K562 (cell line): ENCODE data around the gene INPP5K. TPM values are rescaled to one million over a fixed set of nuclear protein-coding genes. Genes with fewer than 3 reads are reported as not detected.

Experiments
- CC2D1A ChIP-seq: fragments of 450-650 bp; IDR thresholded peaks from 2 replicates; pipeline ENCODE4 v1.6.1; 2017; ENCODE audit warnings: mild to moderate bottlenecking
- CHD2 ChIP-seq: IDR thresholded peaks from 2 replicates; pipeline ENCODE4 v1.6.1; 2011; ENCODE audit warnings: low read depth, low read length
- GABPB1 ChIP-seq: sonication (generic); formaldehyde crosslinking; IDR thresholded peaks from 2 replicates; pipeline ENCODE4 v1.8.0; 2022; ENCODE audit warnings: mild to moderate bottlenecking, missing genetic modification reagents
- HCFC1 ChIP-seq: IDR thresholded peaks from 2 replicates; pipeline ENCODE4 v1.6.1; 2012; ENCODE audit warnings: low read depth, low read length, improper control_type of control experiment
- HOMEZ ChIP-seq: fragments of 250-450 bp; sonication (Bioruptor Pico); IDR thresholded peaks from 2 replicates; pipeline ENCODE4 v1.4.0; 2020; ENCODE audit warnings: mild to moderate bottlenecking, moderate library complexity
- KAT8 ChIP-seq: fragments of 450-650 bp; IDR thresholded peaks from 2 replicates; pipeline ENCODE4 v1.6.1; 2016; ENCODE audit warnings: low read depth, mild to moderate bottlenecking
- KLF13 ChIP-seq: fragments of 450-650 bp; IDR thresholded peaks from 2 replicates; pipeline ENCODE4 v1.6.1; 2016; ENCODE audit warnings: missing genetic modification characterization, low read depth, mild to moderate bottlenecking, missing compliant biosample characterization, moderate library complexity, borderline replicate concordance
- MAZ ChIP-seq, 2 experiments: fragments of 450-650 bp in 1 of 2; sonication (generic) in 1 of 2; formaldehyde crosslinking; IDR thresholded peaks in 1 of 2; conservative IDR thresholded peaks in 1 of 2; 2 replicates each; pipeline versions ENCODE4 v1.4.0 to v1.5.0; 2020; ENCODE audit warnings: mild to moderate bottlenecking in 1 of 2, missing genetic modification reagents in 1 of 2
- MEIS2 ChIP-seq: fragments of 450-650 bp; IDR thresholded peaks from 2 replicates; pipeline ENCODE4 v1.6.1; 2014; ENCODE audit warnings: mild to moderate bottlenecking; ENCODE audit not compliant: partially characterized antibody
- NR2F6 ChIP-seq: fragments of 450-650 bp; formaldehyde crosslinking; IDR thresholded peaks from 2 replicates; pipeline ENCODE4 v1.4.0; 2020; ENCODE audit warnings: mild to moderate bottlenecking
- PRPF4 ChIP-seq: fragments of 200-400 bp; formaldehyde crosslinking; IDR thresholded peaks from one replicate; pipeline ENCODE4 v1.6.1; 2017; ENCODE audit warnings: low read length, low read depth, mild to moderate bottlenecking; ENCODE audit not compliant: insufficient read depth, poor library complexity, severe bottlenecking
- SMAD1 ChIP-seq: fragments of 150-350 bp; IDR thresholded peaks from 2 replicates; pipeline ENCODE4 v1.6.1; 2014; ENCODE audit warnings: low read length, low read depth; ENCODE audit not compliant: partially characterized antibody
- SMARCA4 ChIP-seq: fragments of 450-650 bp; IDR thresholded peaks from 2 replicates; pipeline ENCODE4 v1.6.1; 2016
- TCF3 ChIP-seq: sonication (generic); formaldehyde crosslinking; IDR thresholded peaks from 2 replicates; pipeline ENCODE4 v1.4.0; 2020; ENCODE audit warnings: mild to moderate bottlenecking, missing genetic modification reagents
- TCFL5 ChIP-seq: fragments of 250-450 bp; sonication (Bioruptor Pico); conservative IDR thresholded peaks from 2 replicates; pipeline ENCODE4 v1.6.1; 2021; ENCODE audit warnings: mild to moderate bottlenecking, moderate library complexity, matching md5 sums
- WHSC1 ChIP-seq: IDR thresholded peaks from one replicate; pipeline ENCODE4 v1.6.1; 2012; ENCODE audit warnings: low read length, control low read depth, inconsistent platforms
- ZNF184 ChIP-seq: sonication (generic); formaldehyde crosslinking; IDR thresholded peaks from 2 replicates; pipeline ENCODE4 v1.5.0; 2020; ENCODE audit warnings: missing genetic modification reagents
- ZNF695 ChIP-seq: fragments of 450-650 bp; formaldehyde crosslinking; IDR thresholded peaks from 2 replicates; pipeline ENCODE4 v1.4.0; 2020; ENCODE audit warnings: mild to moderate bottlenecking, moderate library complexity
- polyA plus RNA-seq, 8 experiments: library from polyadenylated mRNA; depleted of rRNA in 4 of 8; stranded (reverse) in 5 of 8; unstranded in 3 of 8; fragments of >200 nt; fragmentation: Nextera tagmentation in 2 of 8; fragmentation: Illumina TruSeq in 1 of 8; extraction: Ambion mirVana in 2 of 8; extraction: Trizol in 1 of 8; gene quantifications; 2 replicates each; pipeline versions ENCODE4 v1.2.1 to v1.2.3, GENCODE V29; 2011 to 2014; ENCODE audit warnings: inconsistent platforms in 1 of 8, missing spikeins in 1 of 8
- total RNA-seq, 7 experiments: library from RNA; depleted of rRNA in 6 of 7; stranded (reverse); fragments of >200 nt in 6 of 7; fragmentation: Illumina TruSeq in 2 of 7; extraction: Trizol in 2 of 7; gene quantifications; 2 replicates each; pipeline versions ENCODE4 v1.2.1 to v1.2.3, GENCODE V29; 2011 to 2021; ENCODE audit warnings: low replicate concordance in 1 of 7
- TF ChIP-seq, protein P1 (sequence below), 2 experiments: IDR thresholded peaks; 2 replicates each; pipeline ENCODE4 v1.6.1; 2012; ENCODE audit warnings: improper control_type of control experiment in 2 of 2, low read depth in 2 of 2, low read length in 2 of 2, borderline replicate concordance in 1 of 2
- TF ChIP-seq, protein P2 (sequence below): fragments of 450-650 bp; IDR thresholded peaks from 2 replicates; pipeline ENCODE4 v1.6.1; 2017; ENCODE audit warnings: mild to moderate bottlenecking, moderate library complexity
- TF ChIP-seq, protein P3 (sequence below), 2 experiments: fragments of 450-650 bp in 1 of 2; IDR thresholded peaks; 2 replicates each; pipeline ENCODE4 v1.6.1; 2011 to 2017; ENCODE audit warnings: low read depth in 2 of 2, antibody characterized with exemption in 1 of 2, borderline replicate concordance in 1 of 2, low read length in 1 of 2, mild to moderate bottlenecking in 1 of 2, mixed read lengths in 1 of 2; ENCODE audit not compliant: control insufficient read depth in 1 of 2

The INPP5K gene
- total and polyA plus RNA-seq, 9 of the 15 experiments (the other 6 are each of a cell fraction or from before 2014, with no cell fraction given): 0.63 to 15.1 (median 10.1) TPM

DNA sequence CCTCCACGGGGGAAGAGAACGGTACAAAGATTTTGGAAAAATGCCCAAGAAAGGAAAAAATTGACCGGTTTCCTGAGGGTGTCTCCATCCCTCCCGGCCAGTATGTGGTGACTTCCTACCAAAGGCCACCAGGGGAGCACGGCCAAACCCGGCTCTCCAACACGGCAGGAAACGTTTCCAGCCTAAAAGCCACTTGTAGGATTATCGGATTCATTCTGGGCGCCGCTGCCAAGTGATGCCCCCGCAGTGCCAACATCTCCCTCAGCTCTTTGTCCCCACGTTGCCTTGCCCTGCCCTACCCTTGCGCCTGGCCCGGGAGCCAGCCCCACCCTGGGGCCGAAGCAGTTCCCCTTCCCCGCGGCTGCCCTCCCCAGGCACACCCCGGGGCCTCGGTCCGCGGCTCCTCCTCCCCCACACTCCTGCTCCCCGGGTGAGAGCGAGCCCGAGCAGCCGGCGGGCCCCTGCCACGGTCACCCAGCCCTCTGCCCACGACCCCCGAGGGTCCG, 61.1 kb downstream of the INPP5K start (continued):
- TF ChIP-seq MAZ (CRISPR knock-in tag; conservative IDR thresholded peaks at IDR 0.05 in 1 of 2, IDR thresholded peaks at IDR 0.05 in 1 of 2) (peak in 1 of 2 experiments; percentile 59; a peak in 2 of 4 replicates), NR2F6 (no peak), CHD2 (no peak), KAT8 (no peak), SMARCA4 (no peak), CC2D1A (no peak), MEIS2 (no peak), GABPB1 (CRISPR knock-in tag) (no peak), ZNF695 (CRISPR knock-in tag) (no peak), TCFL5 (CRISPR knock-in tag) (no peak), WHSC1 (no peak), PRPF4 (no peak), SMAD1 (no peak), HOMEZ (no peak), HCFC1 (no peak), KLF13 (tag) (no peak), TCF3 (CRISPR knock-in tag) (no peak), ZNF184 (CRISPR knock-in tag) (no peak)
- TF ChIP-seq, protein P1, sequence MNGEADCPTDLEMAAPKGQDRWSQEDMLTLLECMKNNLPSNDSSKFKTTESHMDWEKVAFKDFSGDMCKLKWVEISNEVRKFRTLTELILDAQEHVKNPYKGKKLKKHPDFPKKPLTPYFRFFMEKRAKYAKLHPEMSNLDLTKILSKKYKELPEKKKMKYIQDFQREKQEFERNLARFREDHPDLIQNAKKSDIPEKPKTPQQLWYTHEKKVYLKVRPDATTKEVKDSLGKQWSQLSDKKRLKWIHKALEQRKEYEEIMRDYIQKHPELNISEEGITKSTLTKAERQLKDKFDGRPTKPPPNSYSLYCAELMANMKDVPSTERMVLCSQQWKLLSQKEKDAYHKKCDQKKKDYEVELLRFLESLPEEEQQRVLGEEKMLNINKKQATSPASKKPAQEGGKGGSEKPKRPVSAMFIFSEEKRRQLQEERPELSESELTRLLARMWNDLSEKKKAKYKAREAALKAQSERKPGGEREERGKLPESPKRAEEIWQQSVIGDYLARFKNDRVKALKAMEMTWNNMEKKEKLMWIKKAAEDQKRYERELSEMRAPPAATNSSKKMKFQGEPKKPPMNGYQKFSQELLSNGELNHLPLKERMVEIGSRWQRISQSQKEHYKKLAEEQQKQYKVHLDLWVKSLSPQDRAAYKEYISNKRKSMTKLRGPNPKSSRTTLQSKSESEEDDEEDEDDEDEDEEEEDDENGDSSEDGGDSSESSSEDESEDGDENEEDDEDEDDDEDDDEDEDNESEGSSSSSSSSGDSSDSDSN (IDR thresholded peaks at IDR 0.05; ENCODE audit: borderline replicate concordance in 1 of 2, low read depth in 2 of 2, low read length in 2 of 2): peak; percentile 46 to 58; a peak in 2 of 4 replicates
- TF ChIP-seq, protein P2, sequence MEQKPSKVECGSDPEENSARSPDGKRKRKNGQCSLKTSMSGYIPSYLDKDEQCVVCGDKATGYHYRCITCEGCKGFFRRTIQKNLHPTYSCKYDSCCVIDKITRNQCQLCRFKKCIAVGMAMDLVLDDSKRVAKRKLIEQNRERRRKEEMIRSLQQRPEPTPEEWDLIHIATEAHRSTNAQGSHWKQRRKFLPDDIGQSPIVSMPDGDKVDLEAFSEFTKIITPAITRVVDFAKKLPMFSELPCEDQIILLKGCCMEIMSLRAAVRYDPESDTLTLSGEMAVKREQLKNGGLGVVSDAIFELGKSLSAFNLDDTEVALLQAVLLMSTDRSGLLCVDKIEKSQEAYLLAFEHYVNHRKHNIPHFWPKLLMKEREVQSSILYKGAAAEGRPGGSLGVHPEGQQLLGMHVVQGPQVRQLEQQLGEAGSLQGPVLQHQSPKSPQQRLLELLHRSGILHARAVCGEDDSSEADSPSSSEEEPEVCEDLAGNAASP: no peak
- TF ChIP-seq, protein P3, sequence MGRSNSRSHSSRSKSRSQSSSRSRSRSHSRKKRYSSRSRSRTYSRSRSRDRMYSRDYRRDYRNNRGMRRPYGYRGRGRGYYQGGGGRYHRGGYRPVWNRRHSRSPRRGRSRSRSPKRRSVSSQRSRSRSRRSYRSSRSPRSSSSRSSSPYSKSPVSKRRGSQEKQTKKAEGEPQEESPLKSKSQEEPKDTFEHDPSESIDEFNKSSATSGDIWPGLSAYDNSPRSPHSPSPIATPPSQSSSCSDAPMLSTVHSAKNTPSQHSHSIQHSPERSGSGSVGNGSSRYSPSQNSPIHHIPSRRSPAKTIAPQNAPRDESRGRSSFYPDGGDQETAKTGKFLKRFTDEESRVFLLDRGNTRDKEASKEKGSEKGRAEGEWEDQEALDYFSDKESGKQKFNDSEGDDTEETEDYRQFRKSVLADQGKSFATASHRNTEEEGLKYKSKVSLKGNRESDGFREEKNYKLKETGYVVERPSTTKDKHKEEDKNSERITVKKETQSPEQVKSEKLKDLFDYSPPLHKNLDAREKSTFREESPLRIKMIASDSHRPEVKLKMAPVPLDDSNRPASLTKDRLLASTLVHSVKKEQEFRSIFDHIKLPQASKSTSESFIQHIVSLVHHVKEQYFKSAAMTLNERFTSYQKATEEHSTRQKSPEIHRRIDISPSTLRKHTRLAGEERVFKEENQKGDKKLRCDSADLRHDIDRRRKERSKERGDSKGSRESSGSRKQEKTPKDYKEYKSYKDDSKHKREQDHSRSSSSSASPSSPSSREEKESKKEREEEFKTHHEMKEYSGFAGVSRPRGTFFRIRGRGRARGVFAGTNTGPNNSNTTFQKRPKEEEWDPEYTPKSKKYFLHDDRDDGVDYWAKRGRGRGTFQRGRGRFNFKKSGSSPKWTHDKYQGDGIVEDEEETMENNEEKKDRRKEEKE (IDR thresholded peaks at IDR 0.05; ENCODE audit: borderline replicate concordance in 1 of 2, control insufficient read depth in 1 of 2, low read depth in 2 of 2, low read length in 1 of 2): no peak
